ENCODE measurements around the gene DGCR8. TPM values are rescaled to one million over a fixed set of nuclear protein-coding genes. Genes with fewer than 3 reads are reported as not detected.

DGCR8 gene
- total RNA-seq, 1 donor from 2014 or later: 35.5 TPM

DNA sequence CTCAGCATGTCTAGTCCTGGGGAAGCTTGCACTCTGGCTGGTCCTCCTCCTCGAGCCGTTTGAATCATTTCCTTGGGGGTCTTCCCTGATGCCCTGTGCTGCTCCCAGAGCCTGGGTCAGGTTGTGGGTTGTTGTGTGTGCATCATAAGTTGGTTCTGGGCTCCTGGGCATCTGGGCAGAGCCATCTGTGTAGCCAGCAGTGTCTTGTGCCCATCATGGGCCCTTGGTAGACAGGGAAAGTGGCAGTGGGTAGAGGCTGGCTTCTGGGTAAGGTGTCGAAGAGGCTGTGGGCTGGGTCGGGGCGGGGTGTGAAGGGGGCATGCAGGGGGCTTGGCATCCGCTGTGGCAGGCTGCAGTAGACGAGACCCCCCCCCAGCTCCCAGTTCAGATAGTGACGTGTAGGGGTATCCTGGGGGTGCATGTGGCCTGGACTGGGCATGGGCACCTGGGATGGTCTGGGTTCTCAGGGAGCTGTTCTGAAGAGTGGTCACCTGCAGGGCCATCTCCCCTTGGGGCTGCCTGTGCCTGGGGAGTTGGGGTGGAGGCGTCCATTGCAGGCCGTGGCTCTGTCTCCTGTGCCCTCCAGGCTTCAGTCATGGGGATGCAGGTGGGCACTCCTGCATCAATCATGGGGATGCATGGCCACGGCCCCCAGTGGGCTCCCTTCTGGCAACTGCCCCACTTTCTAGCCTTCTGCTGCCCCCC lies 44.2 kb downstream of the DGCR8 start:
- no peaks in the 10 kb centered on the region for H3K9me3 ChIP-seq
- no peaks in the 10 kb centered on the region for H3K27me3 ChIP-seq
- peaks cover 3% of the 10 kb centered on the region for H3K4me1 ChIP-seq
- ATAC-seq (no peak), DNase-seq (no peak)
- TF ChIP-seq, protein P1, sequence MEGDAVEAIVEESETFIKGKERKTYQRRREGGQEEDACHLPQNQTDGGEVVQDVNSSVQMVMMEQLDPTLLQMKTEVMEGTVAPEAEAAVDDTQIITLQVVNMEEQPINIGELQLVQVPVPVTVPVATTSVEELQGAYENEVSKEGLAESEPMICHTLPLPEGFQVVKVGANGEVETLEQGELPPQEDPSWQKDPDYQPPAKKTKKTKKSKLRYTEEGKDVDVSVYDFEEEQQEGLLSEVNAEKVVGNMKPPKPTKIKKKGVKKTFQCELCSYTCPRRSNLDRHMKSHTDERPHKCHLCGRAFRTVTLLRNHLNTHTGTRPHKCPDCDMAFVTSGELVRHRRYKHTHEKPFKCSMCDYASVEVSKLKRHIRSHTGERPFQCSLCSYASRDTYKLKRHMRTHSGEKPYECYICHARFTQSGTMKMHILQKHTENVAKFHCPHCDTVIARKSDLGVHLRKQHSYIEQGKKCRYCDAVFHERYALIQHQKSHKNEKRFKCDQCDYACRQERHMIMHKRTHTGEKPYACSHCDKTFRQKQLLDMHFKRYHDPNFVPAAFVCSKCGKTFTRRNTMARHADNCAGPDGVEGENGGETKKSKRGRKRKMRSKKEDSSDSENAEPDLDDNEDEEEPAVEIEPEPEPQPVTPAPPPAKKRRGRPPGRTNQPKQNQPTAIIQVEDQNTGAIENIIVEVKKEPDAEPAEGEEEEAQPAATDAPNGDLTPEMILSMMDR (IDR thresholded peaks at IDR 0.05): no peak
- peaks cover 57% of the 10 kb centered on the region for H3K36me3 ChIP-seq
- H3K27ac ChIP-seq: no peak overlapping the region
- intact Hi-C loops (cut with DNase I): no loop called here
- no peak overlapping the region for H3K4me3 ChIP-seq

DNA sequence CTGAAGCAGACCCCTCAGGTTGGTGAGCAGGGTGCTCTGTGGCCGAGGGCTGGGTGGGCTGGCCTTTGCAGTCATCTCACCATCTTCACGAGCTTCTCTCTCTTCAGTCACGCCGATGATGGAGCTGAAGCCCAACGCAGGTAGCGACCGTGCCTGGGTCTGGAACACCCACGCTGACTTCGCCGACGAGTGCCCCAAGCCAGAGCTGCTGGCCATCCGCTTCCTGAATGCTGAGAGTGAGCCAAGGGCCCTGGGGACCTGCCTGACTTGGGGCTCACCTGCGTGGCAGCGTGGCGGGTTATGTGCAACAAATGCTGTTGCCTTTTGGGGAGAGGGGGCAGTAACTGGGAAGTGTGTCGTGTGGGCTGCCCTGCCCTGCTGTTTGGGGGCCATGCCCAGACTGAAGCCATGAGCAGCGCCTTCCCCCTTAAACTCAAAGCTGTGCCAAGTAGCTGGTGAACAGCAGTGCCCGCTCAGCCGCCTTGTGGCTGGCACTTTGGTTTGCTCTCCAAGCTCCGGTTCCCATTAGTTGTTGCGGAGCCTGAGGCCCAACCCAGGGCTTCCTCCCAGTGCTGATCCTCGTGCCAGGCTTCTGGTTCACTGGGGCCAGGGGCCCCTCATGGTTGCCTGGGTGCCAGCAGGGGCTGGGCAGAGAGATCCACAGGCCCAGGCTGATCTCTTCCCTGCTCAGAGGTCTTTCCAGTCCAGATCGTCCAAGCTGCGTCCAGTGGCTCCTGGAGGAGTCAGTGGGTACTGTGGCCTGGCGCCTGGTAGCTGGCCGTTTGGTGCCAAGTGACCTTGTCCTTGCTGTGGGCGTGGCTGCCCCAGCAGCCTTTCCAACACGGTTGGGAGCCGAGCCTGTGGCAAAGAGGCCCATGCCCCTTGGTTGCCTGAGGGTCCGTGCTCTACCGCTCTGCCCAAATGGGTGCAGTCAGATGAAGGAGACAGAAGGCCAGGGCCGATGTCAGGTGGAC lies 45.4 kb downstream of the DGCR8 start:
- Histone ChIP-seq H3K9me3 (no peaks in the 10 kb centered on the region), H3K27me3 (no peaks in the 10 kb centered on the region), H3K4me3 (no peak overlapping the region), H3K36me3 (peaks cover 44% of the 10 kb centered on the region), H3K27ac (no peak overlapping the region), H3K4me1 (no peaks in the 10 kb centered on the region)
- intact Hi-C loops (cut with DNase I): no loop called here
- TF ChIP-seq, protein P1 (IDR thresholded peaks at IDR 0.05): no peak
- ATAC-seq (no peak), DNase-seq (no peak)

DNA sequence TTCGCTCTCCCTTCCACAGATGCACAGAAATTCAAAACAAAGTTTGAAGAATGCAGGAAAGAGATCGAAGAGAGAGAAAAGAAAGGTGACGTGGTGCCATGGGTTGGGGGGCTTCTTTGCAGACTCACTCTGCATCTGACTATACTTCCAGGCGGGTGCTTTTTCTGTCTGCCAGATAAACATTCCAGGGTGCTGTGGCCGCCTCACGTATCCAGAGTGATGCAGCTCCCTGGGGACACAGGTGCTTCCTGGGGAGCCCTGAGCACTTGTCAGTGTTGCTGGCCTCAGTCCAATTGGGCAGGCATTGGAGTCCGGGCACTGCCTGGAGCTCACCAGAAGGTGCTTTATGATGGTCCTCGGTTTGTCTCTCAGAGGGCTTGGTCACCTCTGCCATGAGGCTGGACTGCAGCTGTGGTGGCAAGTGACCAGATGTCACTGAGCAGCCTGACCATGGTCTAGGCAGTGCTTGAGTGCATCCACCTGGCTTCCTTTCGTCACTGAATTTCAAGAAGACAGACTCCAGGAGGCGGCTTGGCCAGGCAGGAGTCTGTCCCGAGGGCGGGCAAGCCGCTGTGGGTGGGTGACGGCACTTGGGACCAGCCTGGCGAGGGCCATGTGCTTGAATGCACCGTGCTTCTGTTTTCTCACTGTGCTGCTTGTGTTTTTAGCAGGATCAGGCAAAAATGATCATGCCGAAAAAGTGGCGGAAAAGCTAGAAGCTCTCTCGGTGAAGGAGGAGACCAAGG lies 46.4 kb downstream of the DGCR8 start:
- no peaks in the 10 kb centered on the region for H3K9me3 ChIP-seq
- DNase-seq: no peak
- no peaks in the 10 kb centered on the region for H3K27me3 ChIP-seq
- intact Hi-C loops (cut with DNase I): no loop called here
- no peak overlapping the region for H3K4me3 ChIP-seq
- TF ChIP-seq, protein P1 (IDR thresholded peaks at IDR 0.05): no peak
- no peak for ATAC-seq
- H3K4me1 ChIP-seq: no peaks in the 10 kb centered on the region
- no peak overlapping the region for H3K27ac ChIP-seq
- peaks cover 35% of the 10 kb centered on the region for H3K36me3 ChIP-seq

DNA sequence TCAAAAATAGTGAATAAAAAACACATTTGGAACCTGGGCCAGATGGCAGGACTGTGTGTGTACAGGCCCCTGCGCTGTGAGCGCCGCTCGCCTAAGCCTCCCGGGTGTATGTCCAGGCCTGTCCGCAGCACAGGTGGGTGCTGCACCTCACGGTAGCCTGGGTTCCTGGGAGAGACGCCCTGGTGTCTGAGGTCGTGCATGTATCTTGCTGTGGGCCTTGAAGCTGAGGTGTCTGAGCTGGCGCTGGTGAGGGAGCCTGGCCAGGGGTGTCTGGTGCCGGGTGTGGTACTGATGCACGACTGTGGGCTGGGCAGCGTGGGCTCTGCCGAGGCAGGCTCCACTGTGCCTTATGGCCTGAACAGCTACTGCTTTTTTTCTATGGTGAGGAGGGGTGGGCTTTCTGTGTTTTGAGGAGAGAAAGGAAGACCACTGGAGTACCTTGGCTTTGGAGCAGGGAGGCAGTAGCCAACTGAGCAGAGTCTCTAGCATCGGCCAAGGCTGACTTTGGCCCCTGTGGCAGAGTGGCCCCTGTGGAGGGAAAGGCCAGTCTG lies 47.4 kb downstream of the DGCR8 start:
- no peak overlapping the region for H3K4me3 ChIP-seq
- intact Hi-C loops (cut with DNase I): no loop called here
- H3K27ac ChIP-seq: no peak overlapping the region
- H3K4me1 ChIP-seq: peaks cover 2% of the 10 kb centered on the region
- DNase-seq: no peak
- H3K27me3 ChIP-seq: no peaks in the 10 kb centered on the region
- no peak for ATAC-seq
- peaks cover 26% of the 10 kb centered on the region for H3K36me3 ChIP-seq
- no peaks in the 10 kb centered on the region for H3K9me3 ChIP-seq
- TF ChIP-seq, protein P1 (IDR thresholded peaks at IDR 0.05): no peak

DNA sequence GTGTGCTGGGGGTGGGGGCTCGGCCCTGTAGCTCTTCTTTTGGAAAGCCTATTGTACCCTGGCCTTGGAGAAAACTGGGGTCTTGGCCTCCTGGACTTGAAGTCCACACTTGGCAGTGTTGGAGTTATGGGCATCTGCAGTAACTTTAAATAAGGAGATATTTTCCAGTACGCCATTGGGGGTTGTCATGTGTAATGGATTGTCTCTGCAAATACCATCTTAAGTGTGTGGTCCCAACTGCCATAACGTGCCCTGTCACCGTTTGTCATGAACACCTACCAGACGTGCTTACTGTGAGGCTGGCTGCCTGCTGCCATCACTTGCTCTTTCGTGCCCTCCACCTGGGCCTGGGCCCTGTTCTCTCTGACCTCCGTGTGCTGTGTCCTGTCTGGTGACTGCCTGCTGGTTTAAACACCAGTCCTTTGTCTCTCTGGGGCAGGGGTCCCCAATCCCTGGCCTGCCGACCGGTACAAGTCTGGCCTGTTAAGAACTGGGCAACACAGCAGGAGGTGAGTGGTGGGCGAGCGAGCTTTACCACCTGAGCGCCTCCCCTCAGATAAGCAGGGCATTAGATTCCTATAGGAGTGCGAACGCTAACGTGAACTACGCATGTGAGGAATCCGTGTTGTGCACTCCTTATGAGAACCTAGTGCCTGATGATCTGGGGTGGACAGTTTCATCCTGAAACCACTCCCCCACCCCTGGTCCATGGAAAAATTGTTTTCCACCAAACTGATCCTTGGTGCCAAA lies 48.0 kb downstream of the DGCR8 start:
- no peaks in the 10 kb centered on the region for H3K27me3 ChIP-seq
- no peak for DNase-seq
- no peak overlapping the region for H3K4me3 ChIP-seq
- H3K9me3 ChIP-seq: no peaks in the 10 kb centered on the region
- peaks cover 26% of the 10 kb centered on the region for H3K36me3 ChIP-seq
- ATAC-seq: no peak
- no peak overlapping the region for H3K27ac ChIP-seq
- TF ChIP-seq, protein P1 (IDR thresholded peaks at IDR 0.05): no peak
- peaks cover 9% of the 10 kb centered on the region for H3K4me1 ChIP-seq
- intact Hi-C loops (cut with DNase I): no loop called here
